Adrenal gland (tissue), 12 donors: Measurements from ENCODE around the gene NPR2. TPM values are rescaled to one million over a fixed set of nuclear protein-coding genes. Genes with fewer than 3 reads are reported as not detected.

ENCODE experiments used
- DNase-seq, 7 donors: peaks; one replicate each; pipeline ENCODE4 v3.0.0-alpha.2; 2019 to 2020
- H3K27ac ChIP-seq, 5 donors: fragments of 200-600 bp; sonication (generic) in 4 of 5; 1 replicate in 3 of 5; 2 replicates in 2 of 5; pipeline versions ENCODE4 v1.5.1 to v1.8.0; 2016 to 2020; ENCODE audit warnings: mild to moderate bottlenecking in 1 of 5
- H3K27me3 ChIP-seq: fragments of 200-600 bp; 2 replicates; pipeline ENCODE4 v1.8.0; 2021
- H3K36me3 ChIP-seq, 2 donors: fragments of 200-600 bp; replicated peaks in 1 of 2; 1 replicate in 1 of 2; 2 replicates in 1 of 2; pipeline versions ENCODE4 v1.5.1 to v1.8.0; 2018 to 2022
- H3K4me1 ChIP-seq, 2 donors: fragments of 200-600 bp; replicated peaks in 1 of 2; 1 replicate in 1 of 2; 2 replicates in 1 of 2; pipeline versions ENCODE4 v1.5.1 to v1.8.0; 2018 to 2021
- H3K4me3 ChIP-seq, 4 donors: fragments of 200-600 bp; sonication (generic) in 3 of 4; one replicate each; pipeline ENCODE4 v1.5.1; 2016 to 2018
- H3K9me3 ChIP-seq, 3 donors: fragments of 200-600 bp; sonication (generic) in 1 of 3; replicated peaks in 1 of 3; 1 replicate in 2 of 3; 2 replicates in 1 of 3; pipeline versions ENCODE4 v1.5.1 to v1.8.0; 2016 to 2021
- POLR2A ChIP-seq, 2 donors: fragments of 450-650 bp; IDR thresholded peaks; one replicate each; pipeline ENCODE4 v1.6.1; 2017; ENCODE audit warnings: antibody characterized with exemption in 2 of 2, mild to moderate bottlenecking in 2 of 2, moderate library complexity in 1 of 2
- WGBS, 4 donors: extraction: QIAGEN DNeasy Blood & Tissue Kit in 2 of 4; methylation state at CpG; one replicate each; pipeline versions ENCODE4 v1.1.5 to v1.1.7; 2013 to 2017; 5-methylcytosine and 5-hydroxymethylcytosine counted together
- intact Hi-C, 2 donors: fragments of 100-400 bp; cut with DNase I; formaldehyde crosslinking; loops; one replicate each; pipeline versions ENCODE4 v1.14.1 to v1.15.0; 2022 to 2023
- polyA plus RNA-seq, 3 donors: library from polyadenylated mRNA; stranded (reverse); fragments of 200-250 nt in 2 of 3; fragments of 350-450 nt in 1 of 3; fragmentation: Illumina TruSeq in 1 of 3; extraction: RNeasy Lipid Tissue Mini Kit (QIAGEN cat#74804) in 1 of 3; gene quantifications; one replicate each; pipeline ENCODE4 v1.2.3, GENCODE V29; 2013 to 2014
- total RNA-seq, 9 donors: library from RNA; depleted of rRNA in 4 of 9; stranded (reverse); fragments of >200 nt in 4 of 9; fragments of 120-200 nt in 1 of 9; fragmentation: NEBNext Ultra II Directional in 1 of 9; extraction: Animal tissue kit (Norgen Biotek cat#: 25700) in 1 of 9; gene quantifications; one replicate each; pipeline versions ENCODE4 v1.1.0 to v1.2.4, GENCODE V29; 2013 to 2023
- TF ChIP-seq, protein P1 (sequence below), 6 experiments: fragments of 450-650 bp in 4 of 6; fragments of 200-600 bp in 2 of 6; sonication (generic) in 1 of 6; IDR thresholded peaks; 1 replicate in 5 of 6; 2 replicates in 1 of 6; pipeline versions ENCODE4 v1.5.1 to v1.8.0; 2016 to 2021; ENCODE audit warnings: antibody characterized with exemption in 6 of 6, mild to moderate bottlenecking in 2 of 6, moderate library complexity in 1 of 6
- donor health status: healthy with polysubstance abuse.
- donor health status: Bipolar disorder and iron deficiency.
- donor health status: DM: yes; HTN: yes; CAD: no.
- donor health status: DM: no; HTN: no; CAD: no.
- donor health status: DM: no; HTN: no; CAD: no.
- donor health status: DM: yes; HTN: yes; CAD: no.

Gene NPR2
- total and polyA plus RNA-seq, 12 donors = 5.6 to 69.9 (median 24.1) TPM

- Histone ChIP-seq H3K4me3 (no peak overlapping the region), H3K36me3 (no peaks in the 10 kb centered on the region), H3K27me3 (no peaks in the 10 kb centered on the region), H3K9me3 (no peaks in the 10 kb centered on the region), H3K27ac (no peak overlapping the region), H3K4me1 (peaks cover 1 to 19% of the 10 kb centered on the region in 2 donors)
- no peak for DNase-seq
- intact Hi-C loops = no loop called here
- TF ChIP-seq, protein P1, sequence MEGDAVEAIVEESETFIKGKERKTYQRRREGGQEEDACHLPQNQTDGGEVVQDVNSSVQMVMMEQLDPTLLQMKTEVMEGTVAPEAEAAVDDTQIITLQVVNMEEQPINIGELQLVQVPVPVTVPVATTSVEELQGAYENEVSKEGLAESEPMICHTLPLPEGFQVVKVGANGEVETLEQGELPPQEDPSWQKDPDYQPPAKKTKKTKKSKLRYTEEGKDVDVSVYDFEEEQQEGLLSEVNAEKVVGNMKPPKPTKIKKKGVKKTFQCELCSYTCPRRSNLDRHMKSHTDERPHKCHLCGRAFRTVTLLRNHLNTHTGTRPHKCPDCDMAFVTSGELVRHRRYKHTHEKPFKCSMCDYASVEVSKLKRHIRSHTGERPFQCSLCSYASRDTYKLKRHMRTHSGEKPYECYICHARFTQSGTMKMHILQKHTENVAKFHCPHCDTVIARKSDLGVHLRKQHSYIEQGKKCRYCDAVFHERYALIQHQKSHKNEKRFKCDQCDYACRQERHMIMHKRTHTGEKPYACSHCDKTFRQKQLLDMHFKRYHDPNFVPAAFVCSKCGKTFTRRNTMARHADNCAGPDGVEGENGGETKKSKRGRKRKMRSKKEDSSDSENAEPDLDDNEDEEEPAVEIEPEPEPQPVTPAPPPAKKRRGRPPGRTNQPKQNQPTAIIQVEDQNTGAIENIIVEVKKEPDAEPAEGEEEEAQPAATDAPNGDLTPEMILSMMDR (IDR thresholded peaks at IDR 0.05) = no peak
- no peak for TF ChIP-seq POLR2A (IDR thresholded peaks at IDR 0.05)
These were observed 4.3 kb downstream of the NPR2 start for GRCh38 chr9:35795695-35796094.

- Histone ChIP-seq H3K36me3 (peaks cover 0 to 16% of the 10 kb centered on the region in 2 donors), H3K4me1 (peaks cover 0 to 11% of the 10 kb centered on the region in 2 donors), H3K27me3 (no peaks in the 10 kb centered on the region), H3K27ac (no peak overlapping the region), H3K9me3 (no peaks in the 10 kb centered on the region), H3K4me3 (no peak overlapping the region)
- intact Hi-C loops = no loop called here
- WGBS, 4 donors = 88 to 93% (median 91%) methylated on average over 6 of the region's 6 CpGs
- DNase-seq = peak in 1 of 7 donors; percentile 44
- TF ChIP-seq, protein P1 (IDR thresholded peaks at IDR 0.05) = no peak
- no peak for TF ChIP-seq POLR2A (IDR thresholded peaks at IDR 0.05)
These were observed 6.1 kb downstream of the NPR2 start for GRCh38 chr9:35797311-35798109.

GRCh38 chr9:35798658-35799374 lies 7.4 kb downstream of the NPR2 start:
- H3K27me3 ChIP-seq = no peaks in the 10 kb centered on the region
- H3K4me1 ChIP-seq = no peaks in the 10 kb centered on the region
- DNase-seq = peak in 1 of 7 donors; percentile 61
- TF ChIP-seq POLR2A (IDR thresholded peaks at IDR 0.05) = no peak
- TF ChIP-seq, protein P1 (IDR thresholded peaks at IDR 0.05) = no peak
- H3K9me3 ChIP-seq = no peaks in the 10 kb centered on the region
- peak overlapping the region in 1 of 5 donors; percentile 17 for H3K27ac ChIP-seq
- H3K36me3 ChIP-seq = peaks cover 0 to 20% of the 10 kb centered on the region in 2 donors
- intact Hi-C loops = no loop called here
- WGBS, 4 donors = 77 to 90% (median 81%) methylated on average over 4 of the region's 4 CpGs
- H3K4me3 ChIP-seq = no peak overlapping the region

- no peak overlapping the region for H3K4me3 ChIP-seq
- H3K36me3 ChIP-seq = peaks cover 0 to 26% of the 10 kb centered on the region in 2 donors
- H3K9me3 ChIP-seq = no peaks in the 10 kb centered on the region
- no peaks in the 10 kb centered on the region for H3K4me1 ChIP-seq
- no peaks in the 10 kb centered on the region for H3K27me3 ChIP-seq
- TF ChIP-seq POLR2A (IDR thresholded peaks at IDR 0.05) = no peak
- TF ChIP-seq, protein P1 (IDR thresholded peaks at IDR 0.05) = no peak
- WGBS, 4 donors = 85 to 93% (median 88%) methylated on average over 7 of the region's 7 CpGs
- intact Hi-C loops = no loop called here
- no peak overlapping the region for H3K27ac ChIP-seq
- DNase-seq = no peak
These were observed 9.1 kb downstream of the NPR2 start for GRCh38 chr9:35800530-35800929.
